Lower leg skin (tissue), 4 donors: ENCODE results near the gene PLD5. TPM values are rescaled to one million over a fixed set of nuclear protein-coding genes. Genes with fewer than 3 reads are reported as not detected.

Source experiments
- DNase-seq, 2 donors: peaks; one replicate each; pipeline ENCODE4 v3.0.0-alpha.2; 2019; ENCODE audit warnings: low spot score in 2 of 2
- H3K4me3 ChIP-seq: fragments of 200-600 bp; sonication (generic); 2 replicates; pipeline ENCODE4 v1.5.1; 2017; ENCODE audit warnings: mild to moderate bottlenecking, low read depth; ENCODE audit not compliant: poor library complexity, severe bottlenecking
- CTCF ChIP-seq, 3 donors: fragments of 450-650 bp; IDR thresholded peaks; one replicate each; pipeline ENCODE4 v1.5.1; 2016; ENCODE audit warnings: antibody characterized with exemption in 3 of 3, mild to moderate bottlenecking in 3 of 3, moderate library complexity in 2 of 3
- POLR2A ChIP-seq, 2 donors: fragments of 450-650 bp; IDR thresholded peaks; one replicate each; pipeline ENCODE4 v1.6.1; 2016 to 2017; ENCODE audit warnings: antibody characterized with exemption in 2 of 2, mild to moderate bottlenecking in 1 of 2, moderate library complexity in 1 of 2
- WGBS, 2 donors: methylation state at CpG; one replicate each; pipeline ENCODE4 v1.1.5; 2018; 5-methylcytosine and 5-hydroxymethylcytosine counted together
- intact Hi-C: fragments of 100-400 bp; cut with DNase I; formaldehyde crosslinking; loops from one replicate; pipeline ENCODE4 v1.15.0; 2023; ENCODE audit warnings: low total_unique reads
- total RNA-seq, 4 donors: library from RNA; depleted of rRNA; stranded (reverse); fragments of >200 nt; gene quantifications; one replicate each; pipeline ENCODE4 v1.1.0, GENCODE V29; 2016

PLD5 gene
- total RNA-seq, 4 donors from 2014 or later: 0.17 to 0.32 (median 0.25) TPM; not detected in 1

- 57 to 63% methylated on average over 11 of the region's 11 CpGs for WGBS, 2 donors
- H3K4me3 ChIP-seq: no peak overlapping the region
- intact Hi-C loops: no loop called here
- TF ChIP-seq CTCF (IDR thresholded peaks at IDR 0.05): no peak
- no peak for TF ChIP-seq POLR2A (IDR thresholded peaks at IDR 0.05)
- DNase-seq: no peak
Measured at GRCh38 chr1:242456726-242457269, 67.7 kb downstream of the PLD5 start.

- WGBS, 2 donors: 3% methylated on average over 1 of the region's 1 CpG
- no peak for DNase-seq
- no peak overlapping the region for H3K4me3 ChIP-seq
- intact Hi-C loops: no loop called here
- no peak for TF ChIP-seq CTCF (IDR thresholded peaks at IDR 0.05)
Measured at GRCh38 chr1:242455052-242455361, 69.5 kb downstream of the PLD5 start.

DNA sequence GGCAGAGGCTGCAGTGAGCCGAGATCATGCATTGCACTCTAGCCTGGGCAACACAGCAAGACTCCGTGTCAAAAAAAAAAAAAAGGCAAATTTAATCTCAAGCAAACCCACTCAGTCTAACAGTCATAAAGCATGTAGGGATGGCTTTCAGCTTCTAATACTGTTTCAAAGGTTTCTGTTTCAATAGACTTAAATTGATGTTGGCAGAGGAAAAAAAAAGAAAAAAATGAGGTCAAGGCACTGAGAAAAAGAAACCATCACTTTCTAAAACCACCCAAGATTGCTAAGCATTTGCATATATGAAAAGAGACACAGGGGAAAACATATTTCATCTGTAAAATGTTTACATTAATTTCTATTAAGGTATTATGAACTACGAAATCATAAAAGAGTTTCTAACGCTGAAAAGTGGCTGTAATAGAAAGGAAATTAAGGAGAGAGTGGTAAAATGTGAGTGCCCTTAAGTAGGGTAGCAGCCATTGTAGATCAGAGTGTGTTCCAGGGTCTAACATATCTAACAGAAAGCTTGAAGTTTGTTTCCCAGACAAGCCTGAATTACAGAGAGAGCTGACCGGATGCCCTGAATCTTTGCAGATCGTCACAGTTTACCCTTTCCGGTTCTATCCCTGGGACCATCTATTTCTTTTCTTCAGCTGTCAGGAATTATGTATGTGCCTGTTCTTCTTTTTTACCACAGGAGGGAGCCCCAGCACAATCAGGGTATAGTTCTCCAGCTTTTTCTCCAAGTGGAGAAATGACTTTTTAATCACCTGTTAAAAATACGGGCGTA lies 70.0 kb downstream of the PLD5 start:
- 31% methylated on average over 9 of the region's 9 CpGs for WGBS, 2 donors
- intact Hi-C loops: no loop called here
- H3K4me3 ChIP-seq: no peak overlapping the region
- no peak for DNase-seq
- TF ChIP-seq POLR2A (IDR thresholded peaks at IDR 0.05) (no peak), CTCF (IDR thresholded peaks at IDR 0.05) (no peak)

DNA sequence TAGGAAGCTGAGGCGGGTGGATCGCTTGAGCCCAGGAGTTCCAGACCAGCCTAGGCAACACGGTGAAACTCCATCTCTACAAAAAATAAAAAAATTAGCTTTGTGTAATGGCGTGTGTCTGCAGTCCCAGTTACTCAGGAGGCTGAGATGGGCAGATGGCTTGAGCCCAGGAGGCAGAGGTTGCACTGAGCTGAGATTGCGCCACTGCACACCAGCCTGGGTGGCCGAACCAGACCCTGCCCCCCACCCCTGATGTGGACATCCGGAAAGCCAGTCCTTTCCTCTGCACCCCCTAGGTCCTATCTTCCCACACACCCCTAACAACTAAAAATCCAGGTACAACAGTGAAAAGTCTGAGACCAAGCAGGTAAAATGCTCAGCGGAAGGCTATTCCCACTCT lies 71.9 kb downstream of the PLD5 start:
- DNase-seq: no peak
- intact Hi-C loops: no loop called here
- TF ChIP-seq POLR2A (IDR thresholded peaks at IDR 0.05) (no peak), CTCF (IDR thresholded peaks at IDR 0.05) (no peak)
- 89 to 91% methylated on average over 8 of the region's 8 CpGs for WGBS, 2 donors
- no peak overlapping the region for H3K4me3 ChIP-seq

DNA sequence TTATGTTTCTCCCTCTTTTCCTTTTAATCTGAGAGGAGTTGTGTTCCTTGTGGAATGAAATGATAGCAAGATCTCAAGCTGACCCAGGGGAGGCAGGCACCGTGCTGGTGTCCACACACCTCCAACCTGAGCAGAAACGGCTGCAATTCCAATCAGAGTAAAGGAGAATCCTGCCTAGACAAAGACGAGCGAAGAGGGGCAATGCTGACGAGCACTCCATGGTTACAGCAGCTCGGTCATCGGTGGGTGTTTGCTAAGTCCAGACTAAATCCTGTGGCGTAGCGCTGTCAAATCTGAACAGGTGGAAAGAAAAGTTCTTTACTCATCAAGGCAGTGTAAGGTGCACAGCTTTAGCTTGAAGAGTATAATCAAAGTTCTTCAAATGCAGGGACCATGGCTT lies 74.8 kb downstream of the PLD5 start:
- H3K4me3 ChIP-seq: no peak overlapping the region
- no peak for TF ChIP-seq CTCF (IDR thresholded peaks at IDR 0.05)
- no peak for TF ChIP-seq POLR2A (IDR thresholded peaks at IDR 0.05)
- intact Hi-C loops: no loop called here
- DNase-seq: no peak
- 62 to 63% methylated on average over 9 of the region's 9 CpGs for WGBS, 2 donors
